Measurements from ENCODE around the gene TRERF1.

The TRERF1 gene

GRCh38 chr6:42301986-42302385 lies 149.7 kb downstream of the TRERF1 start:
- DNase-seq (ENCODE audit: low spot score): no peak

GRCh38 chr6:42300701-42301100 lies 151.0 kb downstream of the TRERF1 start:
- no peak for DNase-seq (ENCODE audit: low spot score)

- DNase-seq (ENCODE audit: low spot score): no peak
Observed at GRCh38 chr6:42300185-42300584, 151.5 kb downstream of the TRERF1 start.

- no peak for DNase-seq (ENCODE audit: low spot score)
Observed at GRCh38 chr6:42297661-42298060, 154.1 kb downstream of the TRERF1 start.

- no peak for DNase-seq (ENCODE audit: low spot score)
Observed at GRCh38 chr6:42296614-42297013, 155.1 kb downstream of the TRERF1 start.

- DNase-seq (ENCODE audit: low spot score): no peak
Observed at GRCh38 chr6:42295677-42296076, 156.0 kb downstream of the TRERF1 start.

GRCh38 chr6:42295181-42295580 lies 156.5 kb downstream of the TRERF1 start:
- no peak for DNase-seq (ENCODE audit: low spot score)

- no peak for DNase-seq (ENCODE audit: low spot score)
Observed at GRCh38 chr6:42294759-42295158, 157.0 kb downstream of the TRERF1 start.

- DNase-seq (ENCODE audit: low spot score): no peak
Observed at GRCh38 chr6:42293386-42293977, 158.2 kb downstream of the TRERF1 start.

- no peak for DNase-seq (ENCODE audit: low spot score)
Observed at GRCh38 chr6:42292004-42292740, 159.6 kb downstream of the TRERF1 start.

- DNase-seq (ENCODE audit: low spot score): no peak
Observed at GRCh38 chr6:42287756-42288155, 164.0 kb downstream of the TRERF1 start.

GRCh38 chr6:42281570-42281969 lies 170.2 kb downstream of the TRERF1 start:
- DNase-seq (ENCODE audit: low spot score): no peak

- DNase-seq (ENCODE audit: low spot score): no peak
Observed at GRCh38 chr6:42280966-42281533, 170.7 kb downstream of the TRERF1 start.

GRCh38 chr6:42279966-42280629 lies 171.6 kb downstream of the TRERF1 start:
- DNase-seq (ENCODE audit: low spot score): no peak

GRCh38 chr6:42279144-42279781 lies 172.5 kb downstream of the TRERF1 start:
- peak; percentile 25 for DNase-seq (ENCODE audit: low spot score)

- DNase-seq (ENCODE audit: low spot score): no peak
Observed at GRCh38 chr6:42278131-42278853, 173.4 kb downstream of the TRERF1 start.

- DNase-seq (ENCODE audit: low spot score): no peak
Observed at GRCh38 chr6:42276034-42276890, 175.5 kb downstream of the TRERF1 start.

- no peak for DNase-seq (ENCODE audit: low spot score)
Observed at GRCh38 chr6:42275376-42276033, 176.2 kb downstream of the TRERF1 start.

GRCh38 chr6:42274898-42275297 lies 176.8 kb downstream of the TRERF1 start:
- no peak for DNase-seq (ENCODE audit: low spot score)
